NCI-H526 (cell line): Measurements from ENCODE around the gene RBP5.

Source experiments
- DNase-seq, 2 experiments: peaks; one replicate each; lab custom pipeline; 2025; lab: John Stamatoyannopoulos, UW

Gene RBP5, protein sequence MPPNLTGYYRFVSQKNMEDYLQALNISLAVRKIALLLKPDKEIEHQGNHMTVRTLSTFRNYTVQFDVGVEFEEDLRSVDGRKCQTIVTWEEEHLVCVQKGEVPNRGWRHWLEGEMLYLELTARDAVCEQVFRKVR

DNA sequence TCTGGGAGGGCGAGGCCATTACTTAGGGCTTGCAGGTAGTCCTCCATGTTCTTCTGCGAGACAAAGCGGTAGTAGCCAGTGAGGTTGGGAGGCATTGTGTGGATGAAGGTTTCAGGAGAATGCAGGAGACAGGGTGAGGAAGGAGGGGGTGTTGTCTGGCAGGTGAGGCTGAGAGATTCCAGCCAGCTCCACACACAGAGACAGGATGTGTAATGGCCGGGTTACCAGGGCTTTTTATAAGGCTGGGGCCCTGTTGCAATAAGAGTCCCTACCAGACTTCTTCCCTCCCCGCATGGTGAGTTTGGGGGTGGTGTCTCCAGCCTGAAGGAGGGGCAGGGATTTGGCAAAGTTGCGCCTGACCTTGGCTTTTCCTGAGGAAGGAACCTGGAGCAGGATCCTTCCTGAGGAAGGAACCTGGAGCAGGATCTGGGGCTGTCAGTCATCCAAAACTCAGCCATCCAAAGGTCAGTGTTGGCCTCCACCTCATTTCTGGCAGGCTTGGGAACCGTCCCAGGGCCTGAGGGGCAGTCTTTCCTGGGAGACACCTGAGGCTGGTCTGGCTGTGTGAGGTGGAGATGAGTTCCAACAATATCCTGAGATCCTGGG lies at the start of gene RBP5:
TSS of gene RBP5 (minus strand) at position 209 of the 606 bp plus-strand sequence. CDS start at position 95, 114 bp downstream.
- no peak for DNase-seq

DNA sequence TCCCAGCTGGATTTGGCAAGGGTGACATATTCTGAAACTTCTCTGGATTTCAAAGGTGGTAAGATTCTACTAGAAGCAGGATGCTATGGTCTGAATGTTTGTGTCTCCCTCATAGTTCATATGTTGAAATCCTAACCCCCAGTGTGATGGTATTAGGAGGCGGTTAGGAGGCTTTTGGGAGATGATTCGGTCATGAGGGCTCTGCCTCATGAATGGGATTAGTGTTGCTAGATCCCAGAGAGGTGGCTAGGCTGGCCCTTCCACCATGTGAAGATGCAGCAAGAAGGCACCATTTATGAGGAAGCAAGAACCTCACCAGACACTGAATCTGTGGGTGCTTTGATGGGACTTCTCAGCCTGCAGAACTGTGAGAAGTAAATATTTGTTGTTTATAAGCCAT lies 49.8 kb upstream of the RBP5 start:
- no peak for DNase-seq

DNA sequence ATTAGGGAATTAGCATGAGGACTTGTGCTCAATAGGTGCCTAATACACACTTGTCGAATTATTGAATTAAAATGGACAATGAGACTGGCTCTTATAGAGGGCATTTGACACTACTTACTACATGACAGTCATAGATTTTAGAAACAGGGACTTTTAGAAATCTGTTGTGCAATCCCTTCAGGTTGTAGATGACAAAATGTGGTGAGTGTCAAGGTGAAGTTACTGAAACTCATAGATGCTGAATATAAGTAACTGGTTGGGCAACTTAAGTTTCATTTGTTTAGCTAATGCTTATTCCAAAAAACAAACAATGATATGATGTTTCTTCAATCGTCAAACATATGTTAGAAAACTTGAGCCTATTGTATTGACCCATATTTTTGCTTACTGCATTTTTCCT lies 47.9 kb upstream of the RBP5 start:
- no peak for DNase-seq

GRCh38 chr12:7175493-7175892 lies 46.8 kb upstream of the RBP5 start:
- no peak for DNase-seq

GRCh38 chr12:7171854-7172253 lies 43.2 kb upstream of the RBP5 start:
- DNase-seq, result no peak

DNA sequence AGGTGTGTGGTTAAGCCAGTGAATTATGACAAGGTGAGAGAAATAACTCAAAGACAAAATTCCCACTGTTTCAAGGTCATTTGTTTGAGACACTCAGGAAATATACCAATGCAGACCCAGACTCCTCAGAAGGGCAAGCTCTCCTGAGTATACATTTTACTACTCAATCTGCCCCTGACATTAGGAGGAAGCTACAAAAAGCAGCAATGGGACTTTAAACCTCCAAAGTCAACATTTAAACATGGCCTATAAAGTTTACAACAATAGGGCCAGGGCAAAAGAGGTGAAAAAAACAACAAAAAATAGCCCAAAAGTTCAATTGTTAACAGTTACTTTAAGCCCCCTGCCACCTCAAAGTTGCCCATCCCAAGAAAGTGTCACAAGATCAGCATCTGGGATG lies 41.3 kb upstream of the RBP5 start:
- no peak for DNase-seq

GRCh38 chr12:7162691-7163114 lies 34.0 kb upstream of the RBP5 start:
- peak; percentile 85 to 93 for DNase-seq

DNA sequence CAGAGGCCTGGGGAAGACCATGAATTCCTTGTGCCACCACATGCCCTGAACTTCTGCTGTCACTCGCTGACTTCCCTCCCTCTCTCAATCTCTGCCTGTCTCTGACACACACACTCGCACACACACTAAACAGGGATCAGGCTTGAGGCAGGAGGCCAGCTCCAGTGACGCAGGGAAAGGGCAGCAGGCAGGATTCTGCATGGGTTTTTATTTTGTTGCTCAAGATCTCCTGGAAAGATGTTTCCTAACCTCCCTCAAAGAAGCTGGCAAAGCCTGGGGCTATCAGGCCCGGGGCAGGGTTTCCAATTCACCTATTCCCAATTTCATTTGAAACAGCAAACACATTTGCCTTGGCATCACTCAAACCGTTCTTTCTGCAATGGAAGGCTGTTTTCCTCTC lies 33.1 kb upstream of the RBP5 start:
- DNase-seq, result no peak

DNA sequence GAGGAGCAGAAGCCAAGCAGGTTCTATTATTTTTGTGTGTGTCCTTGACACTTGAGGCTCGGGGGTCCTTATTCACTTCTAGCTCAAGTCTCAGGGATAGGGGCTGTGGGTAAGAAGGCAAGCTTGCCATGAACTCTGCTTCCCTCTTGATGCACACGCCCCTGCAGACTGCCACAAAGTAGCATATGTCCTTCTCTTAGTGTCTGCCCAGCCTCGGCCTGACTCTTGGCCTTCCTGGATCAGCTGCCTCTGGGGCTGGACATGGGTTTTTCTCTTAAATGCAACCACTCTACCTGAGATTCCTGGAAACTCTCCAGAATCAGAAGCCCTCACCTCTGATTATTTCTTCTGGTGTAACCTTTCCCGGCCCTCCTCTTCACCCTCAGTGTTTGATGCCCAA lies 32.6 kb upstream of the RBP5 start:
- no peak for DNase-seq

DNA sequence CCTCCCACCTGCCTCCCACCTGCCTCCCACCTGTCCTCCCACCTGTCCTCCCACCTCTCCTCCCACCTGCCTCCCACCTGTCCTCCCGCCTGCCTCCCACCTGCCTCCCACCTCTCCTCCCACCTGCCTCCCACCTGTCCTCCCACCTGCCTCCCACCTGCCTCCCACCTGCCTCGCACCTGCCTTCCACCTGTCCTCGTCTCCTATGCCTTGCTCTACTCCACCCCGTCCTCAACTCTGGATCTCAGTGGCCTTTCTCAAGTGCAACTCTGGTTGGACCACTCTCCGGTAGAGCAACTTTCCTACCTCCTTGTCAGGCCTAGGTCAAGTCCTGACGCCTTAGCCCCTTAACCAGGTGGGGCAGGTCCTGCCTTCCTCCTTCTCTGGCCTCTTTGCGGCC lies 31.5 kb upstream of the RBP5 start:
- DNase-seq, result no peak

DNA sequence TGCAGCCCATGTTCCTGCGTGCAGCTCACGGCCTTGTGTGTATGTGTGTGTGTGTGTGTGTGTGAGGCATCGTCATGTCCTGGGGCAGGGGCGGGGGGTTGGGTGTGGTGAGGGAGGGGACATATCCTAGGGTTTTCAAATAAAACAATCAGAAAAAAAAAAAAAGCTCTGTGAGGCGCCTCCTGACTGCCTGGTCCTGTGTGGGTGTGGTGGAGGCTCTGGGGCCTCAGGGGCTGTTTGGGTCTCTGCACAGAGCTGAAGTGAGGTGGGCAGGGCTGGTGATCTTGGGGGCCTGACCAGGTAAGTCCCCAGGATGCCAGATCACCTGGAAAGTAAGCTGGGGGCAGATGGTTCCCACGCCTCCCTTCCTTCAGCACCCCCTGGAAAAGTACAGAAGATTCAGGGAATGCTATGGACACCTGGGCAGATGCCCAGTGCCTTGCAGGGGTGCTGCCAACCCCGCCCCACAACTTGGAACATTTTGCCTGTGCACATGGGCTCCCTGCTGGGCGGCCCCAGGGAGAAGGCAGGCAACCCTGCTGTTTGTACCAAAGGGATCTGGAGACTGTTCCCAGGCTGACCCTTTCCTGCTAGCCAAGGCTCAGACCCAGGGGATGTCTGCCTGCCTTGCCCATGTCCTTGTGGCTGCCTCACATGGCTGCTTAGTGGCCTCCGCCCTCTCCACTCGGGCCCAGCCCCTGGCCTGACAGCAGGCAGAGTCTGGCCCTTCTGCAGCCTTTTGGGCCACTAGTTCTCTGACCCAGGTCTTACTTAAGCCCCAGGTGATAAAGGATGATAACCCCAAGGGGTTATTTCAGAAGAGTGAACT lies 30.3 kb upstream of the RBP5 start:
- no peak for DNase-seq

DNA sequence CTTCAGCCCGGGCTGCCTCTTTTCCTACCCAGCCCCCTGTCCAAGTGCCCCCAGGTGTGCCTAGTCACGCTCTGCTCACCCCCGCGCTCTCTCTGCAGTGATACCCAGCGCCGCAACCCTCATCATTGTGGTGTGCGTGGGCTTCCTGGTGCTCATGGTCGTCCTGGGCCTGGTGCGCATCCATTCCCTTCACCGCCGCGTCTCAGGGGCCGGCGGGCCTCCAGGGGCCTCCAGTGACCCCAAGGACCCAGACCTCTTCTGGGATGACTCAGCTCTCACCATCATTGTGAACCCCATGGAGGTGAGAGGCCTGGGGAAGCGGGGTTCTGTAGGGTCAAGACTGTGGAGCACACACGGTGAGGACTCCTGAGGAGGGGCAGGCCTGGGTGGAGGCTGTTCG lies 28.7 kb upstream of the RBP5 start:
- no peak for DNase-seq

DNA sequence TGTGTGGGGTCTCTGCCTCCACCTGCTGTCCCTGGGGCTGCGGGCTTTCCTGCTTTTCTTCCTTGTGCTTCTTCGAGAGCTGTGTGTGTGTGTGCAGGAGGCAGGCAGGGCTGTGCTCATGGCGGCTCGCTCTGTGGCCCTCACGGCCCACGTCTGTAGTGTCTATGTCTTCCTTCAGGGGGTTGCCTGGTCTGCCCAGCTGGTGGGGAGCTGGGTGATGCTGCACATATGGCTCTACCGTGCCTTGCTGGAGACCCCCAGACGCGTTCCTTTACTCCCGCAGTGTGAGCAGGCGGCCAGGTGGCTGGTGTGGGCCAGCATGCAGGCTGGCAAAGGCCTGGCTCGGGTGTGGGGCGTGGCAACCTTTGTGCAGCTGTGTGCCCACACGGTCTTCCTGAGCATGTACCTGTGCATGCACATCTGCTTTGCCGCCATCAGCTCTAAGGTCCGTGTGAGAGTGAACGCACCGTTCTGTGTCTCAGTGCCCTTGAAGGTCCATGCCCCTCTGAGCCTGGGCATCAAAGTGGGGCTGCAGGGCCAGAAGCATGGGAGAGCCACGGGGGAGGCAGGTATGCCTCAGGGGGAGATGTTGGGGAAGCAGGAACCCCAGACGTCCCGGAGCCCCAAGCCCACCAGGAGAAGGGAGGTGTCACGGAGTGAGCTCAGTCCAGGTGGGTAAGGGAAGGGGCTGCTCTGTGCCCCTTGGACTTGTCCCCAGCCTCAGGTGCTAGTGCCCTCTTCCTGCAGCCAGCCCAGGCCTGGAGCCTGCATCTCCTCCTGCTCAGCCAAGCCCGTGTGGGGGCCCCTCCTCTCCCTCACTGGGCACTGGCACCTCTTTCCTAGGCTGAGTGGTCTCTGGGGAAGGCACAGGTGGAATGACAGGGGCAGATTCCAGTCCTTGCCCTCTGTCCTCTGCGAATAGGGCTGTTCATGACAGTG lies 27.8 kb upstream of the RBP5 start:
- DNase-seq, result no peak

DNA sequence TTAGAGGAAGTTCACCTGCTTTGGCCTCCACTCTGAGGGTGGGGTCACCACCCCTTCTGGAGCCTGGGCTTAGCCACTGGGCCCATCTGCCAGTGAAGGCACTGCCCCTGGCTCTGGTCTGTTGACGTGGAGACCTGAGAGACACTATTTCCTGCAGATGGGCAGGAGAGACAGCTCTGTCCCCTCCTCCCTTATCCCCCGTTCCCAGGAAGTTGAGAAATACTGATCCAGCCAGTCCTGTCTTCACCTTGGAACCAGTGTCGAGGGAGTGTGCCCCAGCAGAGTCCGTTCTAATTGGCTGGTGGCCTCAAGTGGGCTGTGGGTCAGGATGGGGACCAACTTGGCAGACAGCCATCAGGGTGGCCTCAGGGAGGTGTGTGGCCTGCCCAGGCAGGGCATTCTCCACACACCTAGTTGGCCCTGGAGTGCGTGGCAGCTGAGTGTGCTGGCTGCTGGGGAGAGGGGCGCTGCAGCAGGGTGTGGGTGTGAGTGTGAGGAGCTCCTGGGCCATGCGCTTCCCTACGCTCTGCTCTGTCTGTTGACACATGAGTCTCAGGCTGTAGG lies 26.9 kb upstream of the RBP5 start:
- no peak for DNase-seq

DNA sequence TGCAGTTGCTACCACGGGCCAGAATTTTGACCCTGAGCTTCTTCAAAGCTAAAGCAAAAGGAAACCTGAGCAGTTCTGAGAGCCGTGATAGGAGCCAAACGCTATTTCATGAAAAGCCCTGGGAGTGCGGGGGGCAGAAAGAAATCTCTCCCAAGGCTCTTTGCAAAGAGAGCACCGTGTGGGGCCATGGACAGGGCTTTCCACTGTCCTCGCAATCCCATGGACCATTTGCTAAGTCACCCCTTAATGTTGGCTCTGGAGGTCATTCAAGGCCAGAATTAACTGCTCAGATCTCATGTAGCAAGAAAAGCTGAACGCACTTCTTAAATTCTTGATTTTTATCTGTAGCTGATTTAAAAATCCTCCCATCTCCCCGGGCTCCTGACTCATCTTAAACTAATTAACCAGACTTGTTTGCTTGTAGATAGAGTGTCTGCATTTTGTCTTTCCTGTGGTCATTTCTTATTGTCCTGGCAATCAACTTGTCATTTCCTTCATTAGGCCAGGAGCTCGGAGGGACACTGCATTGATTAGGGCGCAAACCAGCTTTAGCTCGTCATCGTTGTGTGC lies 26.3 kb upstream of the RBP5 start:
- no peak for DNase-seq

- DNase-seq, result no peak
These were observed 25.4 kb upstream of the RBP5 start for GRCh38 chr12:7154042-7154441.

DNA sequence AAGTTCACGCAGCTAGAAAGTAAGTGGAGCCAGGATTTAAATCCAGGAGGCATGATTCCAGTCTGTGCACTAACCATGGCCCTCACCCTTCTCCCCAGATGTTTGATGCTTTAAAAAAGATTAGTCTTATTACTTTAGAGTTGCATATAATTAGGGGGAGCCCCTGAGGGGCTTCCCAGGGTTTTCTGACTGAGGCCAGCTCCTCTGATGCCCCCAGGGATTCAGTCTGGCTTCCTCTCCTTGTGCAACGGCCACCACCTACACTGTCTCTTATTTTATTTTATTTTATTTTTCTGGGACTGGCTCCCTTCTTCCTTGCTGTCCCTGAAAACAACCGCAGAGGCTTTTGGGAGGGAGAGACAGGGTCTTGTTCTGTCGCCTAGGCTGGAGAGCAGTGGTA lies 24.1 kb upstream of the RBP5 start:
- no peak for DNase-seq

DNA sequence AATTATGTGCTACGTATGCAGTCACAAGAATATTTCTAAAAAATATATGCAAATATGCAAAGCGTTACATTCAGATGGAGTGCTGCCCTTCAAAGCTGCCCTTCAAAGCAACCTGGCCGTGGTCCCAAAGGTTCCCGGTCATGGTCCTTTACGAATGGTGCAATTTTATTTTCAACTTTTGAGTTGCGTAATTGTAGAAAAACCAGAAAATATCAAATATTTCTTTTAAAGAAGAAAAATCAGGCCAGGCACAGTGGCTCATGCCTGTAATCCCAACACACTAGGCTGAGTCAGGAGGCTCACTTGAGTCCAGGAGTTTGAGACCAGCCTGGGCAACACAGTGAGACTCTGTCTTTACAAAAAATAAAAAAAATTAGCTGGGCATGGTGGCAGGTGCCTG lies 22.8 kb upstream of the RBP5 start:
- DNase-seq, result no peak

GRCh38 chr12:7150841-7151240 lies 22.2 kb upstream of the RBP5 start:
- no peak for DNase-seq

DNA sequence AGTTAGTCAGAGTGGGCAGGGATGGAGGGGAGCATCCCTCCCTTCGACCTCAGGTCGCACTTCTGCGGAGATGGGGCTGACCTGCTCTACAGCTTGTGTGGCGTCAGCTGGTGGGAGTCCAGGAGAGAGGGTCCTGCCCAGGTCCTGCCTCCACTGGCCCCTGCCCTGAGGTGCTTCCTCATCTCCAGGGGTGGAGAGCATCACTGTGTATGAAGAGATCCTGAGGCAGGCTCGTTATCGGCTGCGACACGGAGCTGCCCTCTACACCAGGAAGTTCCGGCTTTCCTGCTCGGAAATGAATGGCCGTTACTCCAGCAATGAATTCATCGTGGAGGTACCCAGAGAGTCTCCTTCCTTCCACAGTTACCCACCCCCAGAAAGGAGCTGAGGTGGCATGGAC lies 21.7 kb upstream of the RBP5 start:
- DNase-seq, result no peak

- DNase-seq, result no peak
These were observed 18.2 kb upstream of the RBP5 start for GRCh38 chr12:7146906-7147305.

- no peak for DNase-seq
These were observed 17.5 kb upstream of the RBP5 start for GRCh38 chr12:7146228-7146627.
